NOMO-1 treated with DMSO at 0.1 percent for 48 hours (cell line): ENCODE data around the gene XXYLT1.
"Not testable (repeated sequence)": the region's sequence is repeated elsewhere in the genome, so short reads cannot be mapped to it uniquely, and the experiment has no call there.

Source experiments
- DNase-seq: peaks from one replicate; lab custom pipeline; 2025; ENCODE audit not compliant: unreplicated experiment; lab: John Stamatoyannopoulos, UW

The XXYLT1 gene

DNA sequence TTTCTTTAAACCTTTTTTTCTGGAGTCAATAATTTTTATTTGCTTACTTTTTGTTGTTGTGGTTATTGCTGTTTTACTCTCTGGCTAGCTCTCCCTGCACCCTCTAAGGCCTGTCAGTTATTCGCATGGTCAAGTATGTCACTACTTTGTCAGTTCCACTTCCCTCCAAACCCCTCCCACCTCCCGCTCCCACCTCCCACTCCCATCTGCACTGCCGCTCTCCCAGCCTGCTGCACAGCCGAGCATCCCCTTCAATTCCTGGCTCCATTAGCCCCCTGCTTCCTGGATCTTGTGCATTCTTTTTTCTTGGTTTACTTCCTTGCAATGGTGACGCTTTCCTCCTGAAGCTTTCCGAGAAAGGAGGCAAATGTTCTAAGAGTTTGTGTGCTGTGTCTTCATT, 218.0 kb downstream of the XXYLT1 start:
- no peak for DNase-seq

GRCh38 chr3:195050296-195050695, 220.7 kb downstream of the XXYLT1 start:
- not testable (repeated sequence) for DNase-seq

DNA sequence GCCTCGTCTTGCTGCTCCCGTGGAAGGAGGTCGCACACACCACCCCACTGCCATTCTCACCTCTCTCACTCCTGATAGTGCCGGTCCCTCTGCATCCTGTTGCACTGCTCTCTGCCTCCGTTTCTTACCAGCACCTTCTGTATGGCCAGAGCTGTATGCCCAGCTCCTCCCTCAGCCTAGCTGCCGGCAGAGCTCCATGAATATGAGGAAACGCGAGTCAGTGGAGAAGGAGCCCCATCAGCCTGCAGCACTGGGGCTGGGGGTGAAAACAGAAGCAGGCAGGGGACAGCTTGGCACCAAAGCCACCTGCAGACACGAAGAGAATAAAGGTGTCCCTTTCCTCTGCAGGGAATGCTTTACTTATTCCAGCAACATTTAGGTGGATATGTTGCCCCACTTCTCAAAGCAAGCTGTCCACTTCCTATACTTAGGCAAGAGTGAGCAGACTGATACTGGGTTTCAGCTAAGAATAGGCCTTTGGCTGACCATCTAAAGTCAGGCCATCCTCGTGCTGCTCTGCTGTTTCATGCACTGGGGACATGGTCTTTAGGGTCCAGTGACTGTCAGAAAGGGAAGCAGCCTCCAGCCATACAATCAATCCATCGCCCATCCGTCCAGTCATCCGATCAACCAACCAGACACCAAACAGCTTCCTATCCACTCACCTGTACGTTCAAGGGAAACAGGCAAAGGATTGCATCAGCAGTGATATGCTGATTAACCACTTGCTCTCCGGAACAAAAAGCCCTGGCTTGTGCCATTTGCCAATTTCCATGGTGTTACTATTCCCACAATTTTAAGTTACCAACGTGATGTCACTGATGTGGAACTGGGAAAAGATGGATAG, 222.7 kb downstream of the XXYLT1 start:
- DNase-seq = peak; percentile 25

DNA sequence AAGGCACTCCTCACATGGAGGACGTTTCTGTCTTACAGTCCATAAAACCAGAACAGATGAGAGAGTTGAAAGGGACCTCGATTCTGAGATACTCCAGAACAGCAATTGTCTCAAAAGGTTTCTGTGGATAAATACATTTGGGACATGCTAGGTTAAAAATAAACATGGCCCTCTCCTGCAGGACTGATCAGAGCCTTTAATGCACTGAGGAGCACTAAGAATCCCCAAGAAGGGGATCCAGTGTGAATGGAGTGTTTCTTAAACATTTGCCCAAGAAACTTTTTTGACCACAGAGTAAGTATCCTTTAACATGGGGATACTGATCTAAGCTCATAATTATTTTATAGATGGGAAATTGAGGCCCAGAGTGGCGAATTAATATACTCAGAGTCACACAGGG, 223.4 kb downstream of the XXYLT1 start:
- DNase-seq = no peak

GRCh38 chr3:195046441-195046840, 224.5 kb downstream of the XXYLT1 start:
- no peak for DNase-seq

DNA sequence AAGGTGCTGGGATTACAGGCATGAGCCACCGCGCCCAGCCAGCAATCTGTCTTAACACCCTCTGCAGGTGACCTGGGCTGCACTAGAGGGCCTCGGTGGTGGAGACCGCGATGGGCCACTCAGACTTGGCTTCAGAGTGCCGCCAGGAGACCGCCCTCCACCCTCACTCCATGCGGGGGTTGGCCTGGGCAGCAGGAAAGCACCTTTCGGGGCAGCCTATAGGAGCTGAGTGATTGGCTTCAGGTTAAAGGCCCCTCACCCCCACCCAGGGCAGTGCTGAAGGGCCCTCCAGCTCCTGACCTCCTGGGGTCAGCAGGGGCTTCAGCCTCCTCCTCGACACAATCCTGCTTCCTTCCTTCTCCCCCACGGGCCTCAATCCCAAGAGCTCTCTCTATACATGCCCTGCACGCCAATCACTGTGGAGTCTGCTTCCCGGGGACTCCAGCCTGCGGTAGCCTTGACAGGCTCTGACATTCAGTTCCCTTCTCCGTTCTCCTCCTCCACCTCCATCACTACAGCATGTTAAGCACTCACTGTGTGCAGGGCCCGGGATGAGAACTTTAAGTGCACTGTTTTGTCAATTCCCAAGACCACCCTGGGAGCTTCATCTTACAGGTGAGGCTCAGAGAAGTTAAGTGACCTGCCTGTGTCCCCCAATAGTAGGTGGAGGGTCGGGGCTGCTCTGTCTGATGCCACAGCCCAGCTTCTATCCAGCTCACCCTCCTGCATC, 225.3 kb downstream of the XXYLT1 start:
- DNase-seq = no peak

GRCh38 chr3:195044411-195044810, 226.5 kb downstream of the XXYLT1 start:
- no peak for DNase-seq

DNA sequence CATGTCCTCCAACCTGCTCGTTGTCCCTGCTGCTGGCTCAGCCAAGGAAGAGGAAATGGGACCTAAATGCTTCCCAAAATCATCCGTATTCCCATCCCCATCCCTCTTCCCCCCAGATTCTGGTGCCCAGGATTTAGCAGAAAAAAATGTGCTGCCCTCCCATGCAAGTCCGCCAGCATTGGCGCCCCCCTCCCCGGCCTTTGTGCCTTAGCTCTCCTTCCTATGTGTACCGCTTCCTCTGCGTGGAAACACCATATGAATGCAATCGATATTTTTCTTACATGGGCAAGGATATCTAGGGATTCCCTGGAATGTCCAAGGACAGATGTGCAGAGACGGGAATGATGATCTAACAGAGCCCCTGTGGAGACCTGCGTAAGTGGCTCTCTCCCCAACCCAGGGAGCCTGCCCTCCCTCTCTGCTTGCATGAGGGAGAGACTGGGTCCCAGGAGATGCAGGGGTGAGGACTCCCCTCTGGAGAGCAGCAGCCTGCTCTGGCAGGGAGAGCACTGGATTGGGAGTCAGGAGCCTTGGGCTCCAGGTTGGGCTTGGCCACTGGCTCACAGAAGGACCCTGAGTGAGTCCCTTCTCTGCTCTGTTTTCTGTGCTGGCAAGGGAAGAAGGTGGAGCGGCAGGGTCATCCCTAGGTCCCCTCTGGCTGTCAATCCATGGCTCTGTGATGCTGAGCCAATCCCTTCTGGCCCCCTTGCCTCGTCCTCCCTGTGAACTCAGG, 227.2 kb downstream of the XXYLT1 start:
- no peak for DNase-seq

DNA sequence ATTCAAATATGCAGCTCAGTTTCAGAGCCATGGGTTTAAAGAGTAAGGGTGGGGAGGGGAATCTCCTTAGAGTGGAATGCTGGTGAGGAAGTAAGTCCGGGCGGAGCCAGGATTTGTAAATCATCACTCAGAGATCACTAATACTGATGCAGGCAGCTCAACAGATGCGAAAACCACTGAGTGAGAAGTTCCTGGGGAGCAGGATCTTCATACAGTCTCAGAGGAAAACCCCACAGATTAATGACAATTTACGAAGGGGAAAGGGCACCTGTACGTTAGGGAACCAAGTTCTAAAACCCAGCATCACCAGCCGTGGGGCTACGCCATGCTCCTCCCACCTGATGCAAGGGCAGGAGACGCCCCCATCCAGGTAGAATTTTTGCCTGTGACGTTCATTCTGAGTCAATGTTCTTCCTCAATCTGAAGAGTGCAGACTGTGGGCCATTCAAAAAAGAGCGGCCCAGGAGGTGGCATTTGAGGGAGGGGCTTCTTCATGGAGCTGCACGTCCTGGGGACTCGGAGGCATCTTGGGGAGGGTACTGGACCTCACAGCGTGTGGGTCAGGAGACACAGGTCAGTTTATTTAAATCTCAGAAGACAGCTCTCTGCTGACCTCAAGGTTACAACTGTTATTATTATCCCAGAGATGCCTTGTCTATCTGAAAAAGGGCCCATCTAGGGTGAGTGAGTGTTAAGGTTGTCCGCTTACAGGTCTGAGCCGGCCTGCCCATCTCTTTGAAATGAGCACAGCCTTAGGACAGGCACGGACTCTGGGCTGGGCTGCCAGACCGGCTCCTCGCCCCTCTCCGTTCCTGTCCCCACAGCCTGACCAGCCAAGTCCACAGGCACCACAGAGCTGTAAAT, 228.0 kb downstream of the XXYLT1 start:
- no peak for DNase-seq

GRCh38 chr3:195041871-195042742, 228.9 kb downstream of the XXYLT1 start:
- no peak for DNase-seq

- no peak for DNase-seq
These were observed 230.0 kb downstream of the XXYLT1 start for GRCh38 chr3:195040773-195041520.

DNA sequence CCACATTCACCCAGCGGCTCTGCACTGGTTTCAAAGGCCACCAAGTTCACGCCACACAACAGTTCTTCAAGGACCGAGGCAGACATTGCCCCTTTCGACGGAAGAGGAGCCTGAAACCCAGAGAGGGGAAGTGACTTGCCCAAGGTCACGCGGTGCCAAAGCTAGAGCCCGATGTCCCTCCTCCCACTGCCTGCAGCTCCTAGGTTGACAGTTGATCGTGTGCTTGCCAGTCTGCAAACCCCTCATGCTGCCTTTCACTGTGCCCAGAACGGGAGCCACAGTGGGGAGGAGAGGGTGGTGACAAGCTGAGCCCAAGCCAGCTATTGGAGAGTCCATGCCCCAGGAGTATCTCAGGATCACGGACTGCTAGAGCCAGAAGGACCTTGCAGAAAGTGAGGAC, 230.9 kb downstream of the XXYLT1 start:
- peak; percentile 83 for DNase-seq

- no peak for DNase-seq
These were observed 231.6 kb downstream of the XXYLT1 start for GRCh38 chr3:195039180-195039843.

DNA sequence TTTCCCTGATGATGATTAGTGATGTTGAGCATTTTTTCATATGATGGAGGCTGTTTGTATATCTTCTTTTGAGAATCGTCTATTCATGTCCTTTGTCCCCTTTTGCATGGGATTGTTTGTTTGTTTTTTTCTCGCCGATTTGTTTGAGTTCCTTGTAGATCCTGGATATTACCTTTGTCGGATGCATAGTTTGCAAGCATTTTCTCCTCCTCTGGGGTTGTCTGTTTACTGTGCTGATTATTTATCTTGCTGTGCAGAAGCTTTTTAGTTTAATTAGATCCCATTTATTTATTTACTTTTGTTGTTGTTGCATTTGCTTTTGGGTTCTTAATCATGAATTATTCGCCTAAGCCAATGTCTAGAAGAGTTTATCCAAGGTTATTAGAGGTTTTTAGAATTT, 232.8 kb downstream of the XXYLT1 start:
- no peak for DNase-seq

DNA sequence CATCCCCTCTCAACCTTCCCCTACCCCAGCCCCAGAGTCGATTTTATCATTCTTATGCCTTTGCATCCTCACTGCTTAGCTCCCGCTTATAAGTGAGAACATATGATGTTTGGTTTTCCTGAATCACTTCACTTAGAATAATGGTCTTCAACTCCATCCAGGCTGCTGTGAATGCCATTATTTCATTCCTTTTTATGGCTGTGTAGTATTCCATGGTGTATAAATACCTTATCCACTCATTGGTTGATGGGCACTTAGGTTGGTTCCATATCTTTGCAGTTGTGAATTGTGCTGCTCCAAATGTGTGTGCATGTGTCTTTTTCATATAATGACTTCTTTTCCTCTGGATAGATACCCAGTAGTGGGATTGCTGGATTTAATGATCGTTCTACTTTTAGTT, 233.4 kb downstream of the XXYLT1 start:
- DNase-seq = not testable (repeated sequence)

- DNase-seq = no peak
These were observed 234.0 kb downstream of the XXYLT1 start for GRCh38 chr3:195036974-195037373.

DNA sequence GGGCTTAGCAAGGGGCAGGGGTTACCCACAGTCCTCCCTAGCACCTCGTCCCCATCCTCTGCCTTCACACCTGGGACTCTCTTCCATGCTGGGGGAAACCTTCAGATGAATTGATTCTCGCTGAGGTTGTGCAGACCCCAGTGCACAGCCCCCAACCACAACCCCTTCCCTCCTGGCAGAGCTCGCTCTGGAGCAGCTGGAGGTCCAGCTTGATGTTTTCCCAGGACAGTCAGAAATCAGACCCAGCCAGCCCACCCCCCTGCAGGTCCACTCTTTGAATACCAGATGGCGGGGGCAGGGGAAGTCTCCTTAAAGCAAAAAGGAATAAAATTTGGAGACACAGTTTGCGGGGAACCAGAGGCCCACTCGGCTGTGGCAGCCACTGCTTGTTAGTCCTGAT, 234.4 kb downstream of the XXYLT1 start:
- DNase-seq = no peak

DNA sequence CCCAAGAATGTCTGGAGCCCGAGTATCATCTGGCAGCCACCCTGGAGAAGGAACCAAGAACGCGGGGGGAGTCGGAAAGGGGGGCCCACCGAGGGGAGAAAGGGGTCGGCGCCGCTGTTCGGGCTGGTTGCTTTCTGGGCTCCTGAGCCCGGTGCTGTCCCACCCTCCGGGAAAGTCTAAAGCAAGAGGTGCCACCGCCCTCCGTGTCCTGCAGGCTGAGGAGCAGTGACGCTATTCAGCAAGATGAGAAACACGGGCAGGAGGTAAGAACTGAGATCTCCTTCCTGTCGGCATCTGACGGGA, 234.8 kb downstream of the XXYLT1 start:
- DNase-seq = no peak
